ENCODE measurements around the gene BEAN1. TPM values are rescaled to one million over a fixed set of nuclear protein-coding genes. Genes with fewer than 3 reads are reported as not detected.
A peak's percentile ranks its signal among the peaks of the same experiment; 100 is the strongest.

The BEAN1 gene
- total RNA-seq, 1 experiment from 2014 or later: 0.24 TPM

DNA sequence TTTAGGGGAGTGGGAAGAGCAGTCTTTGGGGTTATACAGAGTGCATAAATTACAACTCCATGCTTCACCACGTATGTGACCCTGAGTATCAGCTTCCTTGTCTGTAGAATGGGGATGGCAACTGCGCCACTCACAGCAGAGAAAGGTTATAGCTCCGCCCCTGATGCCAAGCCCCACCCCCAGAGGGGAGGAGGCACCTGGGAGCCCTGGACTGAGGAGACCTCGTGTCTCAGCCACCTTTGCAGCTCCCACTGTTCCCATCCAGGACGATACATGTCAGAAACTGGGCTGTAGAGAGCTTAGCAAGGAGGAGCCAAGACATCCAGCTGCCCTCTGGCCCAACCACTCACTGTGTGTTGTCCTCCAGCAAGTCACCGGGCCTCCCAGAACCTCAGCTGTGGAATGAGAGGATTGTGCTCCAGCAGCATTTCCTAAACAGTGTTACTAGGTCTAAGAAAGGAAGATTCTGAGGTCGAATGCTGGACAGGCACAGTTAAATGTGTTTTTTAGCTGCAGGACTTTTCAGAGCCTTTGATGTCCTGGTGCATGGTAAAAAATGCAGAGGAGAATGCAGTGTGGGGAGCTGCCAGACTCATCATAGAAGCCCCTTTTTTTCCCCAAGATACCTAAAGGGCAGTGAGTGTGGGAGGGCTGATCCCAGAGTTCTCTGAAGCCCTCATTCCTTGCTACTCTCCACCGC, 49.4 kb downstream of the BEAN1 start:
- no peaks in the 10 kb centered on the region for H3K27me3 ChIP-seq (ENCODE audit: insufficient read depth, low read length)
- no peak overlapping the region for H2BK12ac ChIP-seq (ENCODE audit: insufficient read length, low read depth, low read length)
- H2BK120ac ChIP-seq (ENCODE audit: low read depth, low read length, poor library complexity, severe bottlenecking): no peak overlapping the region
- no peak overlapping the region for H2BK5ac ChIP-seq (ENCODE audit: insufficient read length, low read length)
- H3K79me2 ChIP-seq (ENCODE audit: insufficient read depth, low read length): no peaks in the 10 kb centered on the region
- H4K91ac ChIP-seq (ENCODE audit: insufficient read length, low read depth, low read length): no peak overlapping the region
- no peaks in the 10 kb centered on the region for H3K23me2 ChIP-seq (ENCODE audit: insufficient read length, low read depth, low read length, poor library complexity, severe bottlenecking)
- no peak overlapping the region for H3K23ac ChIP-seq (ENCODE audit: insufficient read length, low read depth, low read length)
- no peak overlapping the region for H2AFZ ChIP-seq (ENCODE audit: low read length)
- TF ChIP-seq, protein P1, sequence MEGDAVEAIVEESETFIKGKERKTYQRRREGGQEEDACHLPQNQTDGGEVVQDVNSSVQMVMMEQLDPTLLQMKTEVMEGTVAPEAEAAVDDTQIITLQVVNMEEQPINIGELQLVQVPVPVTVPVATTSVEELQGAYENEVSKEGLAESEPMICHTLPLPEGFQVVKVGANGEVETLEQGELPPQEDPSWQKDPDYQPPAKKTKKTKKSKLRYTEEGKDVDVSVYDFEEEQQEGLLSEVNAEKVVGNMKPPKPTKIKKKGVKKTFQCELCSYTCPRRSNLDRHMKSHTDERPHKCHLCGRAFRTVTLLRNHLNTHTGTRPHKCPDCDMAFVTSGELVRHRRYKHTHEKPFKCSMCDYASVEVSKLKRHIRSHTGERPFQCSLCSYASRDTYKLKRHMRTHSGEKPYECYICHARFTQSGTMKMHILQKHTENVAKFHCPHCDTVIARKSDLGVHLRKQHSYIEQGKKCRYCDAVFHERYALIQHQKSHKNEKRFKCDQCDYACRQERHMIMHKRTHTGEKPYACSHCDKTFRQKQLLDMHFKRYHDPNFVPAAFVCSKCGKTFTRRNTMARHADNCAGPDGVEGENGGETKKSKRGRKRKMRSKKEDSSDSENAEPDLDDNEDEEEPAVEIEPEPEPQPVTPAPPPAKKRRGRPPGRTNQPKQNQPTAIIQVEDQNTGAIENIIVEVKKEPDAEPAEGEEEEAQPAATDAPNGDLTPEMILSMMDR (conservative IDR thresholded peaks at IDR 0.05): no peak
- no peak overlapping the region for H3K14ac ChIP-seq (ENCODE audit: insufficient read depth, low read length)
- WGBS (ENCODE audit: extremely low coverage, insufficient read length, low lambda C conversion rate): no CpG with 5 or more reads among the region's 8 CpGs
- no peaks in the 10 kb centered on the region for H3K4me1 ChIP-seq (ENCODE audit: insufficient read depth, low read length)
- no peak overlapping the region for H2AK5ac ChIP-seq (ENCODE audit: insufficient read length, low read length)
- Mint-ChIP-seq H3K4me3 (no peak overlapping the region), H3K9me3 (no peaks in the 10 kb centered on the region), H3K27ac (no peak overlapping the region; a peak in 1 of 7 replicates), H3K27me3 (ENCODE audit: low read depth) (peaks cover 9% of the 10 kb centered on the region), H3K4me1 (peaks cover 9 to 24% of the 10 kb centered on the region in 2 experiments), H3K36me3 (ENCODE audit: insufficient read depth in 1 of 3, low read depth in 3 of 3) (no peaks in the 10 kb centered on the region)
- no peak overlapping the region for H2BK15ac ChIP-seq (ENCODE audit: low read depth, low read length)
- DNase-seq: peak; percentile 76
- H3T11ph ChIP-seq (ENCODE audit: low read length): no peak overlapping the region
- H3K4ac ChIP-seq (ENCODE audit: low read depth, low read length): no peak overlapping the region
- no peak overlapping the region for H4K5ac ChIP-seq (ENCODE audit: insufficient read length, low read depth, low read length)
- no peaks in the 10 kb centered on the region for H4K20me1 ChIP-seq (ENCODE audit: control insufficient read depth, insufficient read depth, insufficient read length)
- H2BK20ac ChIP-seq (ENCODE audit: low read depth, low read length, poor library complexity, severe bottlenecking): no peak overlapping the region
- H3K79me1 ChIP-seq (ENCODE audit: insufficient read depth, low read depth, low read length, poor library complexity, severe bottlenecking): no peaks in the 10 kb centered on the region
- no peak overlapping the region for H3K18ac ChIP-seq (ENCODE audit: insufficient read length, low read depth, low read length)
- no peak overlapping the region for H4K8ac ChIP-seq (replicated peaks; ENCODE audit: insufficient read length, low read depth, low read length)
- H3K9me3 ChIP-seq (ENCODE audit: control insufficient read depth, low read depth, low read length): no peaks in the 10 kb centered on the region
- no peak overlapping the region for H3K56ac ChIP-seq (ENCODE audit: insufficient read length, low read depth, low read length)
- H3K27ac ChIP-seq (ENCODE audit: insufficient read length, low read depth, low read length): no peak overlapping the region
- no peak overlapping the region for H3K9ac ChIP-seq (ENCODE audit: extremely low read depth, insufficient read length, low read length)
- no peak overlapping the region for H3K4me2 ChIP-seq (ENCODE audit: insufficient read depth, insufficient read length, low read length)
